A549 (cell line): Measurements from ENCODE around the gene IFIT1.

Experiments used
- EP300 ChIP-seq, 2 experiments: fragments of >200 bp; sonication (Bioruptor Twin); formaldehyde crosslinking; IDR thresholded peaks; 2 replicates in 1 of 2; 3 replicates in 1 of 2; pipeline ENCODE4 v1.6.1; 2016 to 2017
- MAFK ChIP-seq: fragments of 450-650 bp; IDR thresholded peaks from 2 replicates; pipeline ENCODE4 v1.6.1; 2014; ENCODE audit not compliant: partially characterized antibody
- POLR2A ChIP-seq: IDR thresholded peaks from 2 replicates; pipeline ENCODE4 v1.6.1; 2012; ENCODE audit warnings: mild to moderate bottlenecking, low read length
- TF ChIP-seq, protein P1 (sequence below): fragments of >200 bp; sonication (Bioruptor Twin); formaldehyde crosslinking; IDR thresholded peaks from 3 replicates; pipeline ENCODE4 v1.5.1; 2016
- TF ChIP-seq, protein P2 (sequence below): IDR thresholded peaks from 2 replicates; pipeline ENCODE4 v1.6.1; 2012
- TF ChIP-seq, protein P3 (sequence below): fragments of >200 bp; sonication (Bioruptor Twin); formaldehyde crosslinking; IDR thresholded peaks from 3 replicates; pipeline ENCODE4 v1.6.1; 2016

DNA sequence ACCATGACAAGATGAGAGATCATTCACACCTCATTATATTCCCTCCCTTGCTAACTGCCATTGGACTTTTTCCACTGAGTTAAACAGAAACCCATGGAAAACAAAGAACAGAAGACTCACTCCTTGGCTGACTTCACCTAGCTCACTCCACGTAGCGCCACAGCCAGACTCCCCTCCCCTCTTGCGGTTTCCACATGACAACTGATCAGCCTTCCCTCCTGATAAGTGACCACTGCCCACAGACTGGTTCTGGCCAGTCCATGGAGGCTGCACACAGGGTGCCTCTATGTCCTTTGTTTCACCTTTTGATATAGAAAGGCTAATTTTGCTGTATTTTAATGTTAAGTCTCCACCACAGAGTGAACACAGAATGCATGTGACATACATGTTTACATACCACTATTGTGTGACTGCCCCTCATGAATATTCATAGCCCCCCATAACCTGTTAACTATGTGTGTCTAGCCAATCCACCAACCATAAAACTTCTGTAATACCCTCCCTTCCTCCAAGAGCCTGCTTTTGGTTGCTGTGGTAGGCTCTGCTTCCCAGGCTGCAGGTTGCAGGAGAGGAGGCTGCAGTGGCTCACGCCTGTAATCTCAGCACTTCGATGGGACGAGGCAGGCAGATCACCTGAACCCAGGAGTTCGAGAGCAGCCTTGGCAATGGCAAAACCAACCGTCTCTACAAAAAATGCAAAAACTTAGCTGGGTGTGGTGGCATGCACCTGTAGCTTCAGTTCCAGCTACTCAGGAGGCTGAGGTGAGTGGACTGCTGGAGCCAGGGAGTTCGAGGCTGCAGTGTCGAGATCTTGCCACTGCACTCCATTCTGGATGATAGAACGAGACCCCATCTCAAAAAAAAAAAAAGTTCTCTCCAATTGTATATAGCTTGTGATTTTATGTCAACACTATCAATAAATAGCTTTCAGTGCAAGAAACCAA, 12.0 kb downstream of the IFIT1 start:
- TF ChIP-seq, protein P1, sequence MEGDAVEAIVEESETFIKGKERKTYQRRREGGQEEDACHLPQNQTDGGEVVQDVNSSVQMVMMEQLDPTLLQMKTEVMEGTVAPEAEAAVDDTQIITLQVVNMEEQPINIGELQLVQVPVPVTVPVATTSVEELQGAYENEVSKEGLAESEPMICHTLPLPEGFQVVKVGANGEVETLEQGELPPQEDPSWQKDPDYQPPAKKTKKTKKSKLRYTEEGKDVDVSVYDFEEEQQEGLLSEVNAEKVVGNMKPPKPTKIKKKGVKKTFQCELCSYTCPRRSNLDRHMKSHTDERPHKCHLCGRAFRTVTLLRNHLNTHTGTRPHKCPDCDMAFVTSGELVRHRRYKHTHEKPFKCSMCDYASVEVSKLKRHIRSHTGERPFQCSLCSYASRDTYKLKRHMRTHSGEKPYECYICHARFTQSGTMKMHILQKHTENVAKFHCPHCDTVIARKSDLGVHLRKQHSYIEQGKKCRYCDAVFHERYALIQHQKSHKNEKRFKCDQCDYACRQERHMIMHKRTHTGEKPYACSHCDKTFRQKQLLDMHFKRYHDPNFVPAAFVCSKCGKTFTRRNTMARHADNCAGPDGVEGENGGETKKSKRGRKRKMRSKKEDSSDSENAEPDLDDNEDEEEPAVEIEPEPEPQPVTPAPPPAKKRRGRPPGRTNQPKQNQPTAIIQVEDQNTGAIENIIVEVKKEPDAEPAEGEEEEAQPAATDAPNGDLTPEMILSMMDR = no peak
- TF ChIP-seq POLR2A (no peak), MAFK (no peak), EP300 (IDR thresholded peaks at IDR 0.05) (no peak)
- TF ChIP-seq, protein P2, sequence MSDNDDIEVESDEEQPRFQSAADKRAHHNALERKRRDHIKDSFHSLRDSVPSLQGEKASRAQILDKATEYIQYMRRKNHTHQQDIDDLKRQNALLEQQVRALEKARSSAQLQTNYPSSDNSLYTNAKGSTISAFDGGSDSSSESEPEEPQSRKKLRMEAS = no peak
- TF ChIP-seq, protein P3, sequence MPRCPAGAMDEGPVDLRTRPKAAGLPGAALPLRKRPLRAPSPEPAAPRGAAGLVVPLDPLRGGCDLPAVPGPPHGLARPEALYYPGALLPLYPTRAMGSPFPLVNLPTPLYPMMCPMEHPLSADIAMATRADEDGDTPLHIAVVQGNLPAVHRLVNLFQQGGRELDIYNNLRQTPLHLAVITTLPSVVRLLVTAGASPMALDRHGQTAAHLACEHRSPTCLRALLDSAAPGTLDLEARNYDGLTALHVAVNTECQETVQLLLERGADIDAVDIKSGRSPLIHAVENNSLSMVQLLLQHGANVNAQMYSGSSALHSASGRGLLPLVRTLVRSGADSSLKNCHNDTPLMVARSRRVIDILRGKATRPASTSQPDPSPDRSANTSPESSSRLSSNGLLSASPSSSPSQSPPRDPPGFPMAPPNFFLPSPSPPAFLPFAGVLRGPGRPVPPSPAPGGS = no peak
